Activated CD4-positive, alpha-beta T cell treated with anti-CD3 and anti-CD28 coated beads, Interleukin-2, Interleukin-4, amounts not matched to agents 100 ng/mL and 50 ng/mL, durations not matched to agents 16 hours and 8 hours (primary cell): ENCODE measurements around the gene HOXB7.

Experiments
- DNase-seq: peaks from one replicate; pipeline ENCODE4 v3.0.0-alpha.2; 2020; ENCODE audit warnings: low spot score

HOXB7 gene

GRCh38 chr17:48623583-48623982 is 12.8 kb upstream of the HOXB7 start:
- DNase-seq = no peak

GRCh38 chr17:48622857-48623256 is 12.0 kb upstream of the HOXB7 start:
- no peak for DNase-seq

- DNase-seq = no peak
These were observed 10.9 kb upstream of the HOXB7 start for GRCh38 chr17:48621410-48622392.

GRCh38 chr17:48620461-48621139 is 9.8 kb upstream of the HOXB7 start:
- DNase-seq = no peak

- DNase-seq = no peak
These were observed 9.1 kb upstream of the HOXB7 start for GRCh38 chr17:48619826-48620449.

DNA sequence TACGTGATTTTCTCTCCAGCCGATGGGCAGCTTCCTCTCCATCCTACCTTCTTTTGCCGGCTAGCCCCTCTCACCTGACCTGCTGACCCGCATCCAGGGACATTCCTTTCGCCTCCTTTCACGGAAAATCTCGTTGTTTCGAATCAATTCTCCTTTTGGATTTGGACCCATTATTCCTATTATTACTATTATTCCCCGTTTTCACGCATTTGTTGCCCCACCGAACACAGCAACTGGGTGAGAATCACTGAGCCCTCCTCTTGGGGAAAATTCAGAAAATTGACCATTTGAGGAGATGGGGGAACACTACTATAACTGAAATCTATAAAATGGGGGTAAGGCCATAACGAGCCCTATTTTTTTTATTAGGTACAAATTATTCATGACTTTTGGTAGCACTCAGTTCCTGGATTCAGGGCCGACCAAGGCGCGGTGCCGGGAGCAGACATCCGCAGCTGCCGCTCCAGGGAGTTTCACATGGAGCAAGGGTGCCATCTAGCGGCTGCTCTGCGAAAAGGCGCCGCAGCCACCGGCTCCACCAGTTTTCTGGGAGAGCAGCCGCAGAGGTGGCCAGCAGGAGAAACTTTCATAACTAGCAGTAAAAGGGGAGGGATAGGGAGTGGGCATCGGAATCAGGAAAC is 7.6 kb upstream of the HOXB7 start:
- peak; percentile 85 for DNase-seq

- no peak for DNase-seq
These were observed 6.8 kb upstream of the HOXB7 start for GRCh38 chr17:48617471-48618255.

DNA sequence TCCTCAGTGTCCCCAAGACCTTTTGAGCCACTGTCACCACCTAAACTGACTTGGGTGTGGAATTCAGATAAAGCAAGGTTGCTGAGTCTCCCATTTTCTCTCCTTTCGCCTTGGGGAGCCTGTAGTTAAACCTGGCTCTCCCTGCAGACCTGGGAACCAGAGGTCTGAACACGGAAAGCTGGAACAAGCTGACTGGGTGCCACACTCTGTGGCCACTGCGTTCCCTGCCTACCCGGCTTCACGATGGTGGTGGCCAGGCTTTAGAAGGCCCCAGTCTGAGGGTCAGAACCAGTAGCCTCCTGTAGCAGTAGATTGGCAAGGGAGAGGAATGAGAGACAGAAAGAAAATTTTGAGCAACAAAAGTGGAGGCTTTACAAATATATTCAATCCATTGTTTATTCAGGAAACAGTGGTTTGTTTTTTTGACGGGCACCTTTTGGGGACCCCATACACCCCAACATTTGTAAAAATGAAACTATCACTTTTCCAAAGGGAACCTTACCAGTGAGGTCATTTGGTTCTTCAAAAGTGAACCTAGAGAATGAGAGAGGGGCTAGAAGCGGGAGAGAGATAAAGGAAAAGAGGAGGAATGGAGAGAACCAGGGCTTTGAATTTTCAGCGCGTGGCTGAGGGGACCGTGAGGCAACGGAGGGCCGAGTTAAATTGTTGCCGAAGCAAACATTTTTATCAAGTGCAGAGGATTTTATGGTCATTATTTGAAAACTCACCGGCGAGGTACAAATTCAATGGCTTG is 6.1 kb upstream of the HOXB7 start:
- no peak for DNase-seq

GRCh38 chr17:48615963-48616716 is 5.3 kb upstream of the HOXB7 start:
- no peak for DNase-seq

DNA sequence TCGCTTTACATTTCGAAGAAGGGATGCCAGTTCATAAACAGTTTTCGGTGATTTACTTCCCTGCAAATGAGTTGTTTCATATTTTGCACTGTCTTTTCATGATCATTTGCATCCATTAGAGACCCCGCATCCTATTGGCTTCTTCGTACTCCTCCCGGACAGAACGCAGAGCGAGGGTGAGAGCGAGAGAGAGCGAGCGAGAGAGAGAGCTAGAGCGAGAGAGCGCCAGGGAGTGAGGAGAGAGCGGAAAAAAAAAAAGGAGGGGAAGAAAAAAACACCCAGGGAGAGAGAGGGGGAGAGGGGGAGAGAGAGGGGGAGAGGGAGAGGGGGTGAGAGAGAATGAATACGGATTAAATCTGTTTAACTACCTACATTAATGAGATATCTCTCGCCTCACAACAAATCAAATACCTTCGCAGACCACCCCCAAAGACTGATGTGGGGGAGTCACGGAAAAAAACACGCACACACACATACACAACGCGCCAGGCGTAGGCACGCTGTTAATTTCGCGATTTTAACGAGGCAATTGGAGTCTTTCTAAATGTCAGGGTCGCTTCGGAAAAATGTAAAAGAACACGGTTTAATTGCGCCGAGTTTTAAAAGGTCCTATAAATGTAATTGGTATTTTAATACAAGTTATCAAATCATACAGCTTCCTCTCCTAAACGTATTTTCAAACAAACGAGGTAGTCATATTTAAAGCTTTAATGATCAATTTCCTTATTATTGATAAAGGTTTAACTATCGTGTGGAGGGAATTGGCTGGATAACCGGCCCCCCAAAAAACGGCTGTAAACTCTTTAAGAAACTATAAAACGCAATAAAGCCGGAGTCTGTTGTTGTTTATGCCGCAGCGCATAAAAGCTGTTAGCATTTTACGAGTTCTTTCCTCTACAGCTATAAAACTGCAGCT is 4.5 kb upstream of the HOXB7 start, which contains the start of gene HOXB8:
Gene HOXB8, minus strand, starts transcription at position 246 of the 916 bp plus-strand sequence. CDS start 588 bp downstream, outside the sequence.
- DNase-seq = no peak

DNA sequence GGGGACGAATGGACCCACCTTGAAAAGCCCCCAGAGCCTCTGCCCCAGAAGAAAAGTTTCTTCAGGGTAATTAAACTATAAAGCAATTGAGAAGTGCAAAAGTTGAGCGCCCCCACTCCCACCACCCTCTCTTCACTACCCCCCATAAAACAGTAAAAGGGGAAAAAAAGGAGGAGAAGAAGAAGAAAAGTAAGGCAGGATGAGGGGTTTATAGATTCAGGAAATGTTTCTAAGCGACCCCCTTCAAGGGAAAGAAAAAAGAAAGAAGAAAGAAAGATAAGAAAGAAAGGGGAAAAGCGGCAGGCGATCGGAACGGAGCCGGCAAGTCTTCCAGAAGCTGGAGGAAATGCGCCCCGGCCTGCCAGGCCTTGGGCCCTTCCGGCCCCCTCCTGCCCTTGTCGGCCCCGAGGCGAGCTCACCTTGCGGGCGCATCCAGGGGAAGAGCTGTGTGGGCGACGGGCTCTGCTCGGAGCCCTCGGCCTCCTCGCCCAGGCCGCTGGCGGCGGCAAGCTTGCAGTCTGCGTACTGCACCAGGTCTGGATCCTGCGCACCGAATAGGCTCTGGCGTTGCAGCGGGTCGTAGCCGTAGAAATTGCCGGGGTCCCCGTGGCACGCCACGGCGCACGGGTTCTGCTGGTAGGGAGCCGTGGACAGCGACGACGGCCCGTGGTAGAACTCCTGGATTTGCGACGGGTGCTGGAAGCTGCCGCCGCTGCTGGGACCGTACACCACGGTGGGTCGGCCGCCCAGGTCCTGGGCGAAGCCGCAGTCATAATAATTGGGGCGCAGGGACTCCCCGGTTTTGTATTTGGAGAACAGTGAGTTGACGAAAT is 3.3 kb upstream of the HOXB7 start:
- DNase-seq = no peak

GRCh38 chr17:48612854-48613691 is 2.3 kb upstream of the HOXB7 start:
- DNase-seq = peak; percentile 33

DNA sequence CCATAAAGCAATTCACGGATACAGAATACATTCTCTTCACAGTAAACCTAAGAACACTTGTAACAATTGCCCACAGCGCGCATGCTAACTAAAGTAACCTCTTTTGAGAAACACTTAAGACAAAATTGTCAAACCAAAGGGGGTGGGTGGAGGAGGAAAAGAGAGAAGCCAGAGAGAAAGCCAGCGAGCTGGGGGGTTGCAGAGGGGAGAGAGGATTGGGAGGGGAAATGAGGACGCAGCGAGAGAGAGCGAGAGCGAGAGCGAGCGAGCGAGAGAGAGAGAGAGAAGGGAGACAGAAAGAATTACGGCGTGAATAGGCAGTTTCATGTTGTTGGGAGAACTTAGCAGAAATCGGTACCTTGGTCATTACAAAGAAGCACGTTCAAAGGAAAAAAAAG is 1.6 kb upstream of the HOXB7 start:
- DNase-seq = no peak

- DNase-seq = no peak
These were observed 1.1 kb upstream of the HOXB7 start for GRCh38 chr17:48611681-48612455.

GRCh38 chr17:48611213-48611612 is 396 bp upstream of the HOXB7 start:
- DNase-seq = no peak

DNA sequence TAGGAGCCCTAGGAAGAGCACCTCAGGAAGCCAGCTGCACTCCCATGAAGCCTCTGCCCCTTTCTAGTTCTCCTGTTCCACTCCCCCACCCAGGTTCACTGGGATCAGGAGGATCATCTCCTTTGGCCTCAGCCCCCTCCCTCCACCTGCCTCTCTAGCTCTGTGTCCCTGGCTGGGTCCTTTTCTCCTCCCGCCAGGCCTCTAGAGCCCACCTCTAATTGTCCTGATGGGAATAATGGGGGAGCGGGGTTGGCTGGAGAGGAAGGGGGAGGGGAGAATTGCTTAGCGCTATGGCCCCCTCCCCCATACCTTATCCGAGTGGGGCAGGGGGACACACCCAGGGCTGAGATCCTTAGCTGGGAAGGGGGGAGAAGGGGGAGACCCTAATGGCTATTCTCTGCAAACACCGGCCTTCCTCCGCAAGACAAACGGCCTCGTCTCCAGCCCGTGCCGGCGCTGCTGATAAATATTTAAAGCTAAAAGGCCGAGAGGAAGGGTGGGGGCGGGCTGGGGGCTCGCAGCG is 997 bp downstream of the HOXB7 start:
- DNase-seq = no peak
